ENCODE measurements around the gene SCGN.

The SCGN gene

GRCh38 chr6:25703005-25703404 is 51.0 kb downstream of the SCGN start:
- Histone ChIP-seq H3K4me2 (ENCODE audit: insufficient read depth, low read length) (no peak overlapping the region), H2AFZ (ENCODE audit: low read depth, low read length) (no peak overlapping the region)

DNA sequence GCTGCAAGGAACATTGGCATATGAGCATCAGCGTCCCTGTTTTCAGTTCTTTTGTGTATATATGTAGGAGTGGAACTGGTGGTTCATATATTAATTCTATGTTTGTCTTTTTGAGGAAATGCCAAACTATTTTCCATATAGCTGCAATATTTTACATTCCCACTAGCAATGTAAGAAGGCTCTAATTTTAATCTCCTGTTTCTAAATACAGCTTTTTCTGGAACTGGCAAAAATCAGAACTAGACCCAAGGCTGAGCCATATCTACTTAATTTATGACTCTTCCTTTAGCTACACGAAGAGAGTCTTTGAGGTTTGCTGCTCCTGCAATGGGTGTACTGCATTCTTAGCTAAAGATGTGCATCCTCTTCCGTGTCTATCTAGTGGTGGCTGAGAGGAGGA is 52.0 kb downstream of the SCGN start:
- no peak for ATAC-seq (ENCODE audit: insufficient read depth, low read depth)
- Histone ChIP-seq H3K79me2 (ENCODE audit: insufficient read depth, low read length) (no peaks in the 10 kb centered on the region), H3K27ac (ENCODE audit: low read length) (no peak overlapping the region), H3K9ac (ENCODE audit: low read depth, low read length) (no peak overlapping the region), H3K4me3 (ENCODE audit: low read depth in 1 of 2, low read length in 2 of 2) (no peak overlapping the region), H4K20me1 (ENCODE audit: insufficient read depth, low read length) (no peaks in the 10 kb centered on the region), H3K4me2 (ENCODE audit: insufficient read depth, low read length) (no peak overlapping the region), H3K36me3 (ENCODE audit: insufficient read depth, low read length) (no peaks in the 10 kb centered on the region), H2AFZ (ENCODE audit: low read depth, low read length) (no peak overlapping the region), H3K27me3 (ENCODE audit: insufficient read depth, low read length, poor library complexity) (peaks cover 22% of the 10 kb centered on the region), H3K9me3 (ENCODE audit: insufficient read depth, low read length, severe bottlenecking) (no peaks in the 10 kb centered on the region), H3K4me1 (ENCODE audit: insufficient read depth, low read length) (no peaks in the 10 kb centered on the region)
- TF ChIP-seq EZH2 (IDR thresholded peaks at IDR 0.05; ENCODE audit: borderline replicate concordance, low read depth, low read length, severe bottlenecking): no peak
- TF ChIP-seq, protein P1, sequence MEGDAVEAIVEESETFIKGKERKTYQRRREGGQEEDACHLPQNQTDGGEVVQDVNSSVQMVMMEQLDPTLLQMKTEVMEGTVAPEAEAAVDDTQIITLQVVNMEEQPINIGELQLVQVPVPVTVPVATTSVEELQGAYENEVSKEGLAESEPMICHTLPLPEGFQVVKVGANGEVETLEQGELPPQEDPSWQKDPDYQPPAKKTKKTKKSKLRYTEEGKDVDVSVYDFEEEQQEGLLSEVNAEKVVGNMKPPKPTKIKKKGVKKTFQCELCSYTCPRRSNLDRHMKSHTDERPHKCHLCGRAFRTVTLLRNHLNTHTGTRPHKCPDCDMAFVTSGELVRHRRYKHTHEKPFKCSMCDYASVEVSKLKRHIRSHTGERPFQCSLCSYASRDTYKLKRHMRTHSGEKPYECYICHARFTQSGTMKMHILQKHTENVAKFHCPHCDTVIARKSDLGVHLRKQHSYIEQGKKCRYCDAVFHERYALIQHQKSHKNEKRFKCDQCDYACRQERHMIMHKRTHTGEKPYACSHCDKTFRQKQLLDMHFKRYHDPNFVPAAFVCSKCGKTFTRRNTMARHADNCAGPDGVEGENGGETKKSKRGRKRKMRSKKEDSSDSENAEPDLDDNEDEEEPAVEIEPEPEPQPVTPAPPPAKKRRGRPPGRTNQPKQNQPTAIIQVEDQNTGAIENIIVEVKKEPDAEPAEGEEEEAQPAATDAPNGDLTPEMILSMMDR (IDR thresholded peaks at IDR 0.05; ENCODE audit: borderline replicate concordance, extremely low read depth, low read length, poor library complexity, severe bottlenecking): no peak
- DNase-seq: no peak

More at GRCh38 chr6:25703005-25703404, 51.0 kb downstream of the SCGN start:
- ATAC-seq (ENCODE audit: insufficient read depth, low read depth) (no peak), DNase-seq (no peak)
- Histone ChIP-seq H3K9me3 (ENCODE audit: insufficient read depth, low read length, severe bottlenecking) (no peaks in the 10 kb centered on the region), H3K36me3 (ENCODE audit: insufficient read depth, low read length) (no peaks in the 10 kb centered on the region), H3K27ac (ENCODE audit: low read length) (no peak overlapping the region), H3K9ac (ENCODE audit: low read depth, low read length) (no peak overlapping the region), H3K27me3 (ENCODE audit: insufficient read depth, low read length, poor library complexity) (peaks cover 22% of the 10 kb centered on the region), H4K20me1 (ENCODE audit: insufficient read depth, low read length) (no peaks in the 10 kb centered on the region), H3K79me2 (ENCODE audit: insufficient read depth, low read length) (no peaks in the 10 kb centered on the region), H3K4me3 (ENCODE audit: low read depth in 1 of 2, low read length in 2 of 2) (no peak overlapping the region), H3K4me1 (ENCODE audit: insufficient read depth, low read length) (no peaks in the 10 kb centered on the region)
- TF ChIP-seq, protein P1 (IDR thresholded peaks at IDR 0.05; ENCODE audit: borderline replicate concordance, extremely low read depth, low read length, poor library complexity, severe bottlenecking): no peak
- TF ChIP-seq EZH2 (IDR thresholded peaks at IDR 0.05; ENCODE audit: borderline replicate concordance, low read depth, low read length, severe bottlenecking): no peak

GRCh38 chr6:25706314-25707014 is 54.4 kb downstream of the SCGN start:
- Histone ChIP-seq H3K27ac (ENCODE audit: low read length) (no peak overlapping the region), H3K36me3 (ENCODE audit: insufficient read depth, low read length) (no peaks in the 10 kb centered on the region), H3K27me3 (ENCODE audit: insufficient read depth, low read length, poor library complexity) (peaks cover 17% of the 10 kb centered on the region), H2AFZ (ENCODE audit: low read depth, low read length) (no peak overlapping the region), H3K4me2 (ENCODE audit: insufficient read depth, low read length) (no peak overlapping the region), H3K4me1 (ENCODE audit: insufficient read depth, low read length) (no peaks in the 10 kb centered on the region), H3K9me3 (ENCODE audit: insufficient read depth, low read length, severe bottlenecking) (no peaks in the 10 kb centered on the region), H4K20me1 (ENCODE audit: insufficient read depth, low read length) (no peaks in the 10 kb centered on the region), H3K9ac (ENCODE audit: low read depth, low read length) (no peak overlapping the region), H3K79me2 (ENCODE audit: insufficient read depth, low read length) (no peaks in the 10 kb centered on the region), H3K4me3 (ENCODE audit: low read depth in 1 of 2, low read length in 2 of 2) (no peak overlapping the region)
- TF ChIP-seq, protein P1 (IDR thresholded peaks at IDR 0.05; ENCODE audit: borderline replicate concordance, extremely low read depth, low read length, poor library complexity, severe bottlenecking): no peak
- TF ChIP-seq EZH2 (IDR thresholded peaks at IDR 0.05; ENCODE audit: borderline replicate concordance, low read depth, low read length, severe bottlenecking): no peak
- no peak for DNase-seq
- ATAC-seq (ENCODE audit: insufficient read depth, low read depth): no peak

Data from DND-41 (cell line).